Measurements from ENCODE around the gene CELSR2.

GRCh38 chr1:109243221-109243620 lies 6.1 kb upstream of the CELSR2 start:
- no peak for TF ChIP-seq FOXP2 (optimal IDR thresholded peaks at IDR 0.05; ENCODE audit: borderline replicate concordance, extremely low read depth, extremely low read length, insufficient read depth)
- TF ChIP-seq REST (IDR thresholded peaks at IDR 0.05; ENCODE audit: insufficient read depth in 1 of 2, low read depth in 2 of 2, low read length in 2 of 2) = no peak
- TF ChIP-seq POLR2AphosphoS5 (IDR thresholded peaks at IDR 0.05; ENCODE audit: low read depth, low read length) = no peak
- no peak for TF ChIP-seq TAF1 (IDR thresholded peaks at IDR 0.05; ENCODE audit: borderline replicate concordance, insufficient read depth, low read length)
- TF ChIP-seq SIN3A (IDR thresholded peaks at IDR 0.05; ENCODE audit: borderline replicate concordance, insufficient read depth, low read length) = no peak
